Measurements from ENCODE around the gene LPA.

LPA gene

DNA sequence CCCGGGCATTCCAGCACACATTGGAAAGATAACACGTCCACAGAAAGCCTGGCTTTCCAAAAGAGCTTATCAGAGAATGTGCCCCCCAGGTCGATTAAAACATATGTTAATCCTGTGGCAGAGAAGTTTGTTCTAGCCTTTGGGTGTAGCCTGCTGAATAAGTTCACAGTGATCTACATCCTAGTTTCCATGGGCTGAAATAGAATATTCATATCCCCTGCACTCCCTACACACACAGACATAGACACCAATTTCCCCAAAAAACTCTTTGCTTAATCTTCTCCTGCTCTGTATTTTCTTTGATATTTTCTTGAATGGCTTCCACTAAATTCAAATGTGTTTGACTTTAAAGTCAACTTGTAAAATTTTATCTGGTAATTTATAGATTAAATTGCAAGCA is 1.6 kb downstream of the LPA start:
- H3K9me3 ChIP-seq (ENCODE audit: insufficient read depth, low read length), result no peaks in the 10 kb centered on the region
- no peak overlapping the region for H3K4me2 ChIP-seq (ENCODE audit: low read depth, low read length, poor library complexity, severe bottlenecking)
- no peaks in the 10 kb centered on the region for H4K20me1 ChIP-seq (ENCODE audit: low read depth, low read length)
- no peak overlapping the region for H3K9ac ChIP-seq (ENCODE audit: low read length)
- no peaks in the 10 kb centered on the region for H3K79me2 ChIP-seq (ENCODE audit: insufficient read depth, low read length)
- H2AFZ ChIP-seq (ENCODE audit: low read depth, low read length, severe bottlenecking), result no peak overlapping the region
- no peaks in the 10 kb centered on the region for H3F3A ChIP-seq (ENCODE audit: insufficient read depth)
- no peak overlapping the region for H3K4me3 ChIP-seq (ENCODE audit: insufficient read depth, low read length, poor library complexity, severe bottlenecking)
- TF ChIP-seq EZH2phosphoT487 (conservative IDR thresholded peaks at IDR 0.05; ENCODE audit: low read length), result no peak
- no peaks in the 10 kb centered on the region for H3K36me3 ChIP-seq (ENCODE audit: low read length)
- H3K27ac ChIP-seq (ENCODE audit: low read depth, low read length), result no peak overlapping the region
- no peaks in the 10 kb centered on the region for H3K9me2 ChIP-seq (replicated peaks; ENCODE audit: insufficient read depth, low read length)
- no peaks in the 10 kb centered on the region for H3K27me3 ChIP-seq (ENCODE audit: low read length)

DNA sequence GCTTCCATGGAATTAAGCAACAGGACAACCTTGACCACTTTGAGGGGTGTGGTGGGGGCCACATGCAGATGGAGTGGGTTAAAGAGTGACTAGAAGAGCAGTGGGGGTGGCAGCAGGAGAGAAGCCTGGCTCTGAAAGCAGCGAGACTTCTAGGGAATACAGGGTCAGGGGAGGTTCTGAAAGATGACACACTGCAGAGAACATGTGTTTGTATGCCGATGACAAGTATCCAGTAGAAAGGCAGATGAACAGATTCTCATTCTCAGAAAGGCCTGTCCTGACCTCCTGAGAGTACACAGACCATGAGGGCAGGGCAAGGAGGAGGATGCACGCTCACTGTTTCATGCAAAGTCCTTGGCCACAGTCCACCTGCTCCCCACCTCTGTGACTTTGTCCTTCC is 2.9 kb downstream of the LPA start:
- Histone ChIP-seq H3K27ac (ENCODE audit: low read depth, low read length) (no peak overlapping the region), H3K27me3 (ENCODE audit: low read length) (no peaks in the 10 kb centered on the region), H3K9ac (ENCODE audit: low read length) (no peak overlapping the region), H2AFZ (ENCODE audit: low read depth, low read length, severe bottlenecking) (no peak overlapping the region), H3K9me3 (ENCODE audit: insufficient read depth, low read length) (no peaks in the 10 kb centered on the region), H3K4me3 (ENCODE audit: insufficient read depth, low read length, poor library complexity, severe bottlenecking) (no peak overlapping the region), H3F3A (ENCODE audit: insufficient read depth) (no peaks in the 10 kb centered on the region), H3K9me2 (replicated peaks; ENCODE audit: insufficient read depth, low read length) (no peaks in the 10 kb centered on the region), H3K4me2 (ENCODE audit: low read depth, low read length, poor library complexity, severe bottlenecking) (no peak overlapping the region), H4K20me1 (ENCODE audit: low read depth, low read length) (no peaks in the 10 kb centered on the region), H3K36me3 (ENCODE audit: low read length) (no peaks in the 10 kb centered on the region), H3K79me2 (ENCODE audit: insufficient read depth, low read length) (no peaks in the 10 kb centered on the region)
- no peak for TF ChIP-seq EZH2phosphoT487 (conservative IDR thresholded peaks at IDR 0.05; ENCODE audit: low read length)
- TF ChIP-seq, protein P1, sequence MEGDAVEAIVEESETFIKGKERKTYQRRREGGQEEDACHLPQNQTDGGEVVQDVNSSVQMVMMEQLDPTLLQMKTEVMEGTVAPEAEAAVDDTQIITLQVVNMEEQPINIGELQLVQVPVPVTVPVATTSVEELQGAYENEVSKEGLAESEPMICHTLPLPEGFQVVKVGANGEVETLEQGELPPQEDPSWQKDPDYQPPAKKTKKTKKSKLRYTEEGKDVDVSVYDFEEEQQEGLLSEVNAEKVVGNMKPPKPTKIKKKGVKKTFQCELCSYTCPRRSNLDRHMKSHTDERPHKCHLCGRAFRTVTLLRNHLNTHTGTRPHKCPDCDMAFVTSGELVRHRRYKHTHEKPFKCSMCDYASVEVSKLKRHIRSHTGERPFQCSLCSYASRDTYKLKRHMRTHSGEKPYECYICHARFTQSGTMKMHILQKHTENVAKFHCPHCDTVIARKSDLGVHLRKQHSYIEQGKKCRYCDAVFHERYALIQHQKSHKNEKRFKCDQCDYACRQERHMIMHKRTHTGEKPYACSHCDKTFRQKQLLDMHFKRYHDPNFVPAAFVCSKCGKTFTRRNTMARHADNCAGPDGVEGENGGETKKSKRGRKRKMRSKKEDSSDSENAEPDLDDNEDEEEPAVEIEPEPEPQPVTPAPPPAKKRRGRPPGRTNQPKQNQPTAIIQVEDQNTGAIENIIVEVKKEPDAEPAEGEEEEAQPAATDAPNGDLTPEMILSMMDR (IDR thresholded peaks at IDR 0.05; ENCODE audit: insufficient read depth, low read length, poor library complexity, severe bottlenecking), result no peak

DNA sequence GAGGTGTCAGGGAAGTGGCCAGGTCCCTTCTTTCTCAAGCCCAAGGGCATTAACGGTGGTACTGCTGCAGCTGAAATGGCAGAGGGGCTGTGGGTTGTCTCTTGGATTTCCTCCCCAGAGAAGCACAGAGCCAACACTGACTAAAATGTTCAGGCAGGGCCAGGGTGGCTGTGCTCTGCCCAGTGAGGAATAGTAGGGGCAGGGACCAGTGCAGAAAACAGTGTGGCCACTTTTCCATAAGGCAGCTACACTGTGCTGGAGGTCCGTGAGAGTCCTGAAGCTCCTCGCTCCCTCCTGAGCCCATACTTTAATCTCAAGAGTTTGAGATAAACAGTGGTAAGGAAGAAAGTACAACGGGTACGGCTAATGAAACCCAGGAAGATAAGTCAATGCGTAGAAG is 4.5 kb downstream of the LPA start:
- no peaks in the 10 kb centered on the region for H3F3A ChIP-seq (ENCODE audit: insufficient read depth)
- TF ChIP-seq, protein P1 (IDR thresholded peaks at IDR 0.05; ENCODE audit: insufficient read depth, low read length, poor library complexity, severe bottlenecking), result no peak
- no peak for TF ChIP-seq EZH2phosphoT487 (conservative IDR thresholded peaks at IDR 0.05; ENCODE audit: low read length)
- no peaks in the 10 kb centered on the region for H3K9me3 ChIP-seq (ENCODE audit: insufficient read depth, low read length)
- H3K9ac ChIP-seq (ENCODE audit: low read length), result no peak overlapping the region
- H3K27ac ChIP-seq (ENCODE audit: low read depth, low read length), result no peak overlapping the region
- no peaks in the 10 kb centered on the region for H3K27me3 ChIP-seq (ENCODE audit: low read length)
- H4K20me1 ChIP-seq (ENCODE audit: low read depth, low read length), result no peaks in the 10 kb centered on the region
- H2AFZ ChIP-seq (ENCODE audit: low read depth, low read length, severe bottlenecking), result no peak overlapping the region
- no peak overlapping the region for H3K4me3 ChIP-seq (ENCODE audit: insufficient read depth, low read length, poor library complexity, severe bottlenecking)
- no peaks in the 10 kb centered on the region for H3K36me3 ChIP-seq (ENCODE audit: low read length)
- no peaks in the 10 kb centered on the region for H3K79me2 ChIP-seq (ENCODE audit: insufficient read depth, low read length)
- H3K9me2 ChIP-seq (replicated peaks; ENCODE audit: insufficient read depth, low read length), result no peaks in the 10 kb centered on the region
- H3K4me2 ChIP-seq (ENCODE audit: low read depth, low read length, poor library complexity, severe bottlenecking), result no peak overlapping the region

DNA sequence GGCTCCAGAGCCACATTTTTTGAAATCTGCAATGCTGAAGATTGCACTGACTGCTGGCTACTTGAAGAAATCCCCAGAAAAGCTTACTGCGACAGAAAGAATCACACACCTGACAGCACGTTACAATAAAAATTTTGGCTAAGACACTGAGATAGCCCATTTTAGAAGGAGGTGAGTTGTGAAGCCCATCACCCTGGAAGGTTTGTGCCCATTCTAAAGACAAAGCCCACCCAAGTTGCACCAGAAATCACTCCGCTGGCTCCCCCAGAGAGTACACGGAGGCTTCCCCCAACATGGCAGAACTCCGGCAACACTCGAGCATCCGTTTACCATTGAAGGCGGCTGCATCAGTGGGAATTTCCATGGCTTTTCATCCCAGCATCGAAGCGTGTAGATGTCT is 29.4 kb downstream of the LPA start:
- Histone ChIP-seq H3K9ac (ENCODE audit: low read length) (no peak overlapping the region), H3K9me2 (replicated peaks; ENCODE audit: insufficient read depth, low read length) (no peaks in the 10 kb centered on the region), H3K9me3 (ENCODE audit: insufficient read depth, low read length) (no peaks in the 10 kb centered on the region), H2AFZ (ENCODE audit: low read depth, low read length, severe bottlenecking) (no peak overlapping the region), H3K27ac (ENCODE audit: low read depth, low read length) (no peak overlapping the region), H3K79me2 (ENCODE audit: insufficient read depth, low read length) (no peaks in the 10 kb centered on the region), H3K4me3 (ENCODE audit: insufficient read depth, low read length, poor library complexity, severe bottlenecking) (no peak overlapping the region), H4K20me1 (ENCODE audit: low read depth, low read length) (no peaks in the 10 kb centered on the region), H3K4me2 (ENCODE audit: low read depth, low read length, poor library complexity, severe bottlenecking) (no peak overlapping the region), H3K36me3 (ENCODE audit: low read length) (no peaks in the 10 kb centered on the region), H3K27me3 (ENCODE audit: low read length) (no peaks in the 10 kb centered on the region), H3F3A (ENCODE audit: insufficient read depth) (no peaks in the 10 kb centered on the region)
- TF ChIP-seq, protein P1 (IDR thresholded peaks at IDR 0.05; ENCODE audit: insufficient read depth, low read length, poor library complexity, severe bottlenecking), result no peak
- no peak for TF ChIP-seq EZH2phosphoT487 (conservative IDR thresholded peaks at IDR 0.05; ENCODE audit: low read length)

Data from SU-DHL-6 (cell line).